Peyer's patch (tissue), 4 donors: Measurements from ENCODE around the gene PARD3B.

Source experiments
- POLR2A ChIP-seq, 2 donors: fragments of 450-650 bp; IDR thresholded peaks; one replicate each; pipeline ENCODE4 v1.5.1; 2017; ENCODE audit warnings: antibody characterized with exemption in 2 of 2, mild to moderate bottlenecking in 2 of 2, moderate library complexity in 2 of 2
- TF ChIP-seq, protein P1 (sequence below), 6 experiments: fragments of 450-650 bp in 4 of 6; fragments of 200-600 bp in 2 of 6; sonication (generic) in 1 of 6; IDR thresholded peaks; one replicate each; pipeline ENCODE4 v1.5.1; 2017 to 2019; ENCODE audit warnings: antibody characterized with exemption in 6 of 6, mild to moderate bottlenecking in 3 of 6, moderate library complexity in 1 of 6

DNA sequence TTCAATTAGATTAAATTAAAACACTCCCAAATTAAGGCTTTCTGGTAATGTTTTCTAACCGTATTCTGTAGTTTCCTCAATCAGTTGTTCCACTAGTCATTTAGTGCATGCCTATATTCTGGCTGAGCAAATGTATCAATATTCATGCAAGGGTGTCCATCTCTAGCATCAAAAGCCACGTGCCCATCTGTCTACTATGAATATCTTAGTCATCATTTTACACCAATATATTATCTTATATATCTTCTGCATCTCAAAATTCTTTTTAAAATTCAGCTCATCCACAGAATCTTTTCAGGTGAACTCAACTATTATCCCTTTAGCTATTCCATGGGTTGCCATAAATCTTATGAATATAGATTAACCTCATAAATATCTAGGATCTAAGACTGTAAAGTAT, 488.2 kb downstream of the PARD3B start:
- TF ChIP-seq, protein P1, sequence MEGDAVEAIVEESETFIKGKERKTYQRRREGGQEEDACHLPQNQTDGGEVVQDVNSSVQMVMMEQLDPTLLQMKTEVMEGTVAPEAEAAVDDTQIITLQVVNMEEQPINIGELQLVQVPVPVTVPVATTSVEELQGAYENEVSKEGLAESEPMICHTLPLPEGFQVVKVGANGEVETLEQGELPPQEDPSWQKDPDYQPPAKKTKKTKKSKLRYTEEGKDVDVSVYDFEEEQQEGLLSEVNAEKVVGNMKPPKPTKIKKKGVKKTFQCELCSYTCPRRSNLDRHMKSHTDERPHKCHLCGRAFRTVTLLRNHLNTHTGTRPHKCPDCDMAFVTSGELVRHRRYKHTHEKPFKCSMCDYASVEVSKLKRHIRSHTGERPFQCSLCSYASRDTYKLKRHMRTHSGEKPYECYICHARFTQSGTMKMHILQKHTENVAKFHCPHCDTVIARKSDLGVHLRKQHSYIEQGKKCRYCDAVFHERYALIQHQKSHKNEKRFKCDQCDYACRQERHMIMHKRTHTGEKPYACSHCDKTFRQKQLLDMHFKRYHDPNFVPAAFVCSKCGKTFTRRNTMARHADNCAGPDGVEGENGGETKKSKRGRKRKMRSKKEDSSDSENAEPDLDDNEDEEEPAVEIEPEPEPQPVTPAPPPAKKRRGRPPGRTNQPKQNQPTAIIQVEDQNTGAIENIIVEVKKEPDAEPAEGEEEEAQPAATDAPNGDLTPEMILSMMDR (IDR thresholded peaks at IDR 0.05) = no peak
- TF ChIP-seq POLR2A (IDR thresholded peaks at IDR 0.05) = no peak
